Natural killer cell (primary cell): Measurements from ENCODE around the gene BAIAP2. TPM values are rescaled to one million over a fixed set of nuclear protein-coding genes. Genes with fewer than 3 reads are reported as not detected.

Source experiments
- ATAC-seq, 3 donors: fragments of 150-1000 bp in 2 of 3; fragments of 200-7000 bp in 1 of 3; cut with Tn5 transposase; 1 replicate in 1 of 3; 2 replicates in 2 of 3; pipeline ENCODE4 v1.10.0; 2021; ENCODE audit warnings: mild to moderate bottlenecking in 2 of 3, moderate library complexity in 2 of 3
- DNase-seq, 2 donors: peaks; one replicate each; pipeline versions ENCODE4 v3.0.0 to v3.0.0-alpha.2; 2013 to 2021; ENCODE audit warnings: mixed read lengths in 1 of 2
- H3K27ac ChIP-seq: one replicate; pipeline ENCODE4 v1.5.1; 2013; ENCODE audit warnings: mild to moderate bottlenecking, low read length
- H3K27me3 ChIP-seq: one replicate; pipeline ENCODE4 v1.6.1; 2013; ENCODE audit warnings: low read length; ENCODE audit not compliant: control insufficient read depth, insufficient read depth
- H3K36me3 ChIP-seq: one replicate; pipeline ENCODE4 v1.6.1; 2013; ENCODE audit warnings: low read length; ENCODE audit not compliant: control insufficient read depth, insufficient read depth
- H3K4me1 ChIP-seq: one replicate; pipeline ENCODE4 v1.6.1; 2013; ENCODE audit warnings: low read length; ENCODE audit not compliant: control insufficient read depth, insufficient read depth
- H3K4me3 ChIP-seq: one replicate; pipeline ENCODE4 v1.5.1; 2013; ENCODE audit warnings: low read length
- H3K9me3 ChIP-seq: one replicate; pipeline ENCODE4 v1.6.1; 2013; ENCODE audit warnings: low read length; ENCODE audit not compliant: control insufficient read depth, insufficient read depth
- H3K27ac Mint-ChIP-seq, 2 donors: one replicate each; pipeline ENCODE4 v1.8.0; 2022; ENCODE audit warnings: mild to moderate bottlenecking in 2 of 2, mixed read lengths in 2 of 2, moderate library complexity in 1 of 2
- H3K27me3 Mint-ChIP-seq, 2 donors: one replicate each; pipeline ENCODE4 v1.8.0; 2022; ENCODE audit warnings: low read depth in 2 of 2, mixed read lengths in 2 of 2
- H3K36me3 Mint-ChIP-seq: one replicate; pipeline ENCODE4 v1.8.0; 2022; ENCODE audit warnings: mixed read lengths
- H3K4me1 Mint-ChIP-seq, 2 donors: one replicate each; pipeline ENCODE4 v1.8.0; 2022; ENCODE audit warnings: mixed read lengths in 2 of 2
- H3K4me3 Mint-ChIP-seq: one replicate; pipeline ENCODE4 v1.8.0; 2022; ENCODE audit warnings: mild to moderate bottlenecking, moderate library complexity, mixed read lengths
- H3K9me3 Mint-ChIP-seq, 2 donors: one replicate each; pipeline ENCODE4 v1.8.0; 2022; ENCODE audit warnings: mixed read lengths in 2 of 2
- WGBS: methylation state at CpG from one replicate; pipeline ENCODE4 v1.1.7; 2013; ENCODE audit warnings: missing lambda C conversion rate; ENCODE audit not compliant: insufficient coverage; 5-methylcytosine and 5-hydroxymethylcytosine counted together
- intact Hi-C: fragments of 100-400 bp; cut with micrococcal nuclease; formaldehyde crosslinking; loops from one replicate; pipeline ENCODE4 v1.14.2; 2022
- total RNA-seq, 4 donors: library from RNA; stranded (reverse); fragments of 120-200 nt in 1 of 4; gene quantifications; one replicate each; pipeline versions ENCODE4 v1.2.3 to v1.2.4, GENCODE V29; 2013 to 2022
- TF ChIP-seq, protein P1 (sequence below): fragments of 200-600 bp; IDR thresholded peaks from one replicate; pipeline ENCODE4 v1.8.0; 2022; ENCODE audit warnings: antibody characterized with exemption

Gene BAIAP2
- total RNA-seq, 3 donors from 2014 or later (not counting 1 experiment from before 2014, with no cell fraction given): 6.7 to 12.3 (median 10.4) TPM

DNA sequence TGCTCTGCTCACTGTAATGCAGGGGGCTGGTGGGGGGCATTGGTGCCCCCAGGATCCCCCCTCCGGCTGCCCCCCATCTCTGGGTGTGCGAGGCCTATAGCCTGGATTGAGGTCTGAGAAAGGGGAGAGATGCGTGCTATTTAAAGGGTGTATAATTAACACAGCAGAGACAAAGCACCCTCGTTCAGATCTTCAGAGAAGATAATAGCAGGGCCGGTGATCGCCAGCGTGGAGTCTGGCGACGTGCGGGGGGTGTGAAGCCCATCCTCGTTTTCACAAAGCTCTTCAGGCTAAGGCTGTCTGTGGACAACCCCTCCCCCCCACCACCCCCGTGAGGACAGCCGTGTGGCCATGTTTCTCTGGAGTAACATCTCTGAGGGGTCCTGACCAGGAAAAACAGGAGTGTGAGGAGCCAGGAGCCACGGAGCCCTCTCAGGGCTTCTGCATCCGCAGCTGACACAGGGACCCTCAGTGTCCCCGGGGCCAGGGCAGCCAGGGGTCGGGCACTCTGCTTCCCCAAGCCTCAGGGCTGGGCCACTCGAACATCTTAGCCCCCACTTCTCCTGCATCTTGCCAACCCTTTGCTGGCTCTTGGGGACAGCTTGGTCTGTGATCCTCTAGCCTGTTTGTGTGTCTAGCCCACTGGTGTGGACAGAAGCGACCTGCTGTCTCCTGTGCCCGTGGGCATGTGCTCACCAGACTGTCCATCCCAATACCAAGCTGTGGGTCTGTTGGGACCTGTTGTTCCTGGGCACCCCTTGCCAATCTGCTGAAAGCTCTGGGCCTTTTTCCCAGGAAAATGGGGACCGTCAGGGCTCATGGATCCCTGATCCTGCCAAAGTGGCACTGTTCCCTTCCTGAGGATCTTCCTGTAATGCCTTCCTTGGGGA is 58.9 kb downstream of the BAIAP2 start:
- intact Hi-C loops: no loop called here
- Histone ChIP-seq H3K4me3 (no peak overlapping the region), H3K4me1 (peaks cover 55% of the 10 kb centered on the region), H3K27me3 (no peaks in the 10 kb centered on the region), H3K27ac (peak overlapping the region; percentile 61), H3K9me3 (no peaks in the 10 kb centered on the region), H3K36me3 (no peaks in the 10 kb centered on the region)
- no peaks in the 10 kb centered on the region for H3K9me3 Mint-ChIP-seq
- H3K4me3 Mint-ChIP-seq: no peak overlapping the region
- peaks cover 4 to 6% of the 10 kb centered on the region in 2 donors for H3K4me1 Mint-ChIP-seq
- H3K36me3 Mint-ChIP-seq: no peaks in the 10 kb centered on the region
- 83% methylated on average over 21 of the region's 21 CpGs for WGBS
- DNase-seq (no peak), ATAC-seq (no peak)
- H3K27me3 Mint-ChIP-seq: no peaks in the 10 kb centered on the region
- TF ChIP-seq, protein P1, sequence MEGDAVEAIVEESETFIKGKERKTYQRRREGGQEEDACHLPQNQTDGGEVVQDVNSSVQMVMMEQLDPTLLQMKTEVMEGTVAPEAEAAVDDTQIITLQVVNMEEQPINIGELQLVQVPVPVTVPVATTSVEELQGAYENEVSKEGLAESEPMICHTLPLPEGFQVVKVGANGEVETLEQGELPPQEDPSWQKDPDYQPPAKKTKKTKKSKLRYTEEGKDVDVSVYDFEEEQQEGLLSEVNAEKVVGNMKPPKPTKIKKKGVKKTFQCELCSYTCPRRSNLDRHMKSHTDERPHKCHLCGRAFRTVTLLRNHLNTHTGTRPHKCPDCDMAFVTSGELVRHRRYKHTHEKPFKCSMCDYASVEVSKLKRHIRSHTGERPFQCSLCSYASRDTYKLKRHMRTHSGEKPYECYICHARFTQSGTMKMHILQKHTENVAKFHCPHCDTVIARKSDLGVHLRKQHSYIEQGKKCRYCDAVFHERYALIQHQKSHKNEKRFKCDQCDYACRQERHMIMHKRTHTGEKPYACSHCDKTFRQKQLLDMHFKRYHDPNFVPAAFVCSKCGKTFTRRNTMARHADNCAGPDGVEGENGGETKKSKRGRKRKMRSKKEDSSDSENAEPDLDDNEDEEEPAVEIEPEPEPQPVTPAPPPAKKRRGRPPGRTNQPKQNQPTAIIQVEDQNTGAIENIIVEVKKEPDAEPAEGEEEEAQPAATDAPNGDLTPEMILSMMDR: no peak
- peak overlapping the region; percentile 61 to 74 for H3K27ac Mint-ChIP-seq

DNA sequence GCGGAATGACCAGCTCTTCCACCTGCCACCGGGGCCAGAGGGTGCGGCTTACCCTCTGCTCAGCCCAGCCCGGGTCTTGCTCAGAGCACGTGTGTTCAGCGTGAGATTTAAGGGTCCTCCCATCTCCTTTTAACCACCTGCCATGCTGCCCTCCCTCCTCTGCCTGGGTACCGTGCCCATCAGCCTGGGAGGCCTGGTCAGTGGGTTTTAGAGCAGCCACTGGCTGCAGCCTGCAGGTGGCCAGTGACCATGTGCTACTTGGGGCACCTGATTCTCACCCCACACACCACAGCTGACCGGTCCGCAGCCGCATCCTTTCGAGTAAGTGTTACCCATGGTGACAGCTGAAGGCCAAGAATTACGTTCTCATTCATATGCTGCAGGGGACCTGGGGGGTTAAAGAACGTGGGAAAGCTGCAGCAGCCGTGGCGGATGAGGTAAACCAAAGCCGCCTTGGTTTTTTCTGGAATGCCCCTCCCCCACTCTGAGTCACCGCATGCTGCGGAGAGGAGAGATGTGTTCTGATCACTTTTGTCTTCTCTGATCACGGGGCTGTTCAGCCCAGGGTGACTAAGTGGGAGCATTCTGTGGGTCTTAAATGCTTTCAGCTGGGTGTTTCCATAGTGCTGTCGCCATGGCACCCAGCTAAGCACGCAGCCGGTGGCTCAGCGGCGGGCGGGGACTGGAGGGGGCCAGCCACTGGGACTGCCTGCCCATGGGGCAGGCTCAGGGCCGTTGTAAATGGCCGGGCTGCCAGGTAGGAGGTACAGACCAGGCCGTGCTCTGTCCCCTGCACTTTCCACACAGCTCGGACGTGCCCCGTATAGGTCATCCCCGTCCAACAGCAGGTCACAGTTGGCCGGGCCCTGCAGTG is 59.8 kb downstream of the BAIAP2 start:
- no peak overlapping the region for H3K4me3 ChIP-seq
- WGBS: 67% methylated on average over 33 of the region's 33 CpGs
- intact Hi-C loops: no loop called here

DNA sequence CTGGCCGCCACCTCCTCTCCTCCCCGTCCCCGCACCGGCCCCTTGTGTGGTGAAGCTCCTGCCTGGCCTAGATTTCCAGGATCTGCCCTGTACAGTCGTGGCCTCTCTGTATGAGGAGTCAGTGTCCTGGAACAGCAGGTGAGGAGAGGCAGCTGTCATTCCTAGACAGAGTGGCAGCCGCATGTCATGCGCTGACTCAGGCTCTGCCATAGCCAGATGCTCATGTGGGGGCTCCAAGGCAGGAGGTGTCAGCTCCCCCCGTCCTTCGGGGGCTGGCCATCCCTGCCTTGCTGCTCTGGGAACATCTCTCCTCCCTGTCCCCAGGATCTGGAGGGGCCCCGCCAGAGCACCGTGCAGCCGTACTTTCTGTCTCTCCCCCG is 60.4 kb downstream of the BAIAP2 start:
- H3K9me3 Mint-ChIP-seq: no peaks in the 10 kb centered on the region
- no peaks in the 10 kb centered on the region for H3K9me3 ChIP-seq
- ATAC-seq (peak in 1 of 3 donors; percentile 10), DNase-seq (peak in 1 of 2 donors; percentile 52)
- peaks cover 4 to 6% of the 10 kb centered on the region in 2 donors for H3K4me1 Mint-ChIP-seq
- H3K27ac Mint-ChIP-seq: peak overlapping the region in 1 of 2 donors; percentile 61
- H3K4me3 ChIP-seq: no peak overlapping the region
- no peaks in the 10 kb centered on the region for H3K36me3 ChIP-seq
- no peaks in the 10 kb centered on the region for H3K27me3 ChIP-seq
- no peaks in the 10 kb centered on the region for H3K36me3 Mint-ChIP-seq
- H3K4me3 Mint-ChIP-seq: no peak overlapping the region
- WGBS: 56% methylated on average over 13 of the region's 13 CpGs
- H3K27ac ChIP-seq: peak overlapping the region; percentile 68
- H3K4me1 ChIP-seq: peaks cover 51% of the 10 kb centered on the region
- H3K27me3 Mint-ChIP-seq: no peaks in the 10 kb centered on the region
- TF ChIP-seq, protein P1: no peak
- intact Hi-C loops: no loop called here

More for the DNA sequence above, 59.8 kb downstream of the BAIAP2 start:
- no peaks in the 10 kb centered on the region for H3K36me3 ChIP-seq
- H3K4me1 ChIP-seq: peaks cover 55% of the 10 kb centered on the region
- Mint-ChIP-seq H3K27me3 (no peaks in the 10 kb centered on the region), H3K4me3 (no peak overlapping the region), H3K27ac (peak overlapping the region; percentile 61 to 74), H3K36me3 (no peaks in the 10 kb centered on the region), H3K4me1 (peaks cover 4 to 6% of the 10 kb centered on the region in 2 donors), H3K9me3 (no peaks in the 10 kb centered on the region)
- peak; percentile 55 to 92 for DNase-seq
- ATAC-seq: peak; percentile 73 to 90 (median 84)
- TF ChIP-seq, protein P1: no peak
- H3K27ac ChIP-seq: peak overlapping the region; percentile 68
- H3K9me3 ChIP-seq: no peaks in the 10 kb centered on the region
- no peaks in the 10 kb centered on the region for H3K27me3 ChIP-seq
